Natural killer cell (primary cell): ENCODE results near the gene GDI2. TPM values are rescaled to one million over a fixed set of nuclear protein-coding genes. Genes with fewer than 3 reads are reported as not detected.

Experiments
- ATAC-seq, 3 donors: fragments of 150-1000 bp in 2 of 3; fragments of 200-7000 bp in 1 of 3; cut with Tn5 transposase; 1 replicate in 1 of 3; 2 replicates in 2 of 3; pipeline ENCODE4 v1.10.0; 2021; ENCODE audit warnings: mild to moderate bottlenecking in 2 of 3, moderate library complexity in 2 of 3
- DNase-seq, 2 donors: peaks; one replicate each; pipeline versions ENCODE4 v3.0.0 to v3.0.0-alpha.2; 2013 to 2021; ENCODE audit warnings: mixed read lengths in 1 of 2
- H3K27ac ChIP-seq: one replicate; pipeline ENCODE4 v1.5.1; 2013; ENCODE audit warnings: mild to moderate bottlenecking, low read length
- H3K27me3 ChIP-seq: one replicate; pipeline ENCODE4 v1.6.1; 2013; ENCODE audit warnings: low read length; ENCODE audit not compliant: control insufficient read depth, insufficient read depth
- H3K36me3 ChIP-seq: one replicate; pipeline ENCODE4 v1.6.1; 2013; ENCODE audit warnings: low read length; ENCODE audit not compliant: control insufficient read depth, insufficient read depth
- H3K4me1 ChIP-seq: one replicate; pipeline ENCODE4 v1.6.1; 2013; ENCODE audit warnings: low read length; ENCODE audit not compliant: control insufficient read depth, insufficient read depth
- H3K4me3 ChIP-seq: one replicate; pipeline ENCODE4 v1.5.1; 2013; ENCODE audit warnings: low read length
- H3K9me3 ChIP-seq: one replicate; pipeline ENCODE4 v1.6.1; 2013; ENCODE audit warnings: low read length; ENCODE audit not compliant: control insufficient read depth, insufficient read depth
- H3K27ac Mint-ChIP-seq, 2 donors: one replicate each; pipeline ENCODE4 v1.8.0; 2022; ENCODE audit warnings: mild to moderate bottlenecking in 2 of 2, mixed read lengths in 2 of 2, moderate library complexity in 1 of 2
- H3K27me3 Mint-ChIP-seq, 2 donors: one replicate each; pipeline ENCODE4 v1.8.0; 2022; ENCODE audit warnings: low read depth in 2 of 2, mixed read lengths in 2 of 2
- H3K36me3 Mint-ChIP-seq: one replicate; pipeline ENCODE4 v1.8.0; 2022; ENCODE audit warnings: mixed read lengths
- H3K4me1 Mint-ChIP-seq, 2 donors: one replicate each; pipeline ENCODE4 v1.8.0; 2022; ENCODE audit warnings: mixed read lengths in 2 of 2
- H3K4me3 Mint-ChIP-seq: one replicate; pipeline ENCODE4 v1.8.0; 2022; ENCODE audit warnings: mild to moderate bottlenecking, moderate library complexity, mixed read lengths
- H3K9me3 Mint-ChIP-seq, 2 donors: one replicate each; pipeline ENCODE4 v1.8.0; 2022; ENCODE audit warnings: mixed read lengths in 2 of 2
- WGBS: methylation state at CpG from one replicate; pipeline ENCODE4 v1.1.7; 2013; ENCODE audit warnings: missing lambda C conversion rate; ENCODE audit not compliant: insufficient coverage; 5-methylcytosine and 5-hydroxymethylcytosine counted together
- intact Hi-C: fragments of 100-400 bp; cut with micrococcal nuclease; formaldehyde crosslinking; loops from one replicate; pipeline ENCODE4 v1.14.2; 2022
- total RNA-seq, 4 donors: library from RNA; stranded (reverse); fragments of 120-200 nt in 1 of 4; gene quantifications; one replicate each; pipeline versions ENCODE4 v1.2.3 to v1.2.4, GENCODE V29; 2013 to 2022
- TF ChIP-seq, protein P1 (sequence below): fragments of 200-600 bp; IDR thresholded peaks from one replicate; pipeline ENCODE4 v1.8.0; 2022; ENCODE audit warnings: antibody characterized with exemption

GDI2 gene
- total RNA-seq, 3 donors from 2014 or later (not counting 1 experiment from before 2014, with no cell fraction given) = 97.9 to 104 (median 104) TPM

- no peaks in the 10 kb centered on the region for H3K27me3 ChIP-seq
- DNase-seq = no peak
- 92% methylated on average over 1 of the region's 1 CpG for WGBS
- no peak overlapping the region for H3K4me3 Mint-ChIP-seq
- H3K4me1 ChIP-seq = no peaks in the 10 kb centered on the region
- H3K36me3 ChIP-seq = peaks cover 42% of the 10 kb centered on the region
- intact Hi-C loops = no loop called here
- peaks cover 0 to 5% of the 10 kb centered on the region in 2 donors for H3K4me1 Mint-ChIP-seq
- H3K27ac ChIP-seq = no peak overlapping the region
- no peaks in the 10 kb centered on the region for H3K9me3 Mint-ChIP-seq
- H3K27me3 Mint-ChIP-seq = no peaks in the 10 kb centered on the region
- TF ChIP-seq, protein P1, sequence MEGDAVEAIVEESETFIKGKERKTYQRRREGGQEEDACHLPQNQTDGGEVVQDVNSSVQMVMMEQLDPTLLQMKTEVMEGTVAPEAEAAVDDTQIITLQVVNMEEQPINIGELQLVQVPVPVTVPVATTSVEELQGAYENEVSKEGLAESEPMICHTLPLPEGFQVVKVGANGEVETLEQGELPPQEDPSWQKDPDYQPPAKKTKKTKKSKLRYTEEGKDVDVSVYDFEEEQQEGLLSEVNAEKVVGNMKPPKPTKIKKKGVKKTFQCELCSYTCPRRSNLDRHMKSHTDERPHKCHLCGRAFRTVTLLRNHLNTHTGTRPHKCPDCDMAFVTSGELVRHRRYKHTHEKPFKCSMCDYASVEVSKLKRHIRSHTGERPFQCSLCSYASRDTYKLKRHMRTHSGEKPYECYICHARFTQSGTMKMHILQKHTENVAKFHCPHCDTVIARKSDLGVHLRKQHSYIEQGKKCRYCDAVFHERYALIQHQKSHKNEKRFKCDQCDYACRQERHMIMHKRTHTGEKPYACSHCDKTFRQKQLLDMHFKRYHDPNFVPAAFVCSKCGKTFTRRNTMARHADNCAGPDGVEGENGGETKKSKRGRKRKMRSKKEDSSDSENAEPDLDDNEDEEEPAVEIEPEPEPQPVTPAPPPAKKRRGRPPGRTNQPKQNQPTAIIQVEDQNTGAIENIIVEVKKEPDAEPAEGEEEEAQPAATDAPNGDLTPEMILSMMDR = no peak
- H3K27ac Mint-ChIP-seq = peak overlapping the region in 1 of 2 donors; percentile 45
- ATAC-seq = no peak
- H3K36me3 Mint-ChIP-seq = peaks cover 22% of the 10 kb centered on the region
- no peak overlapping the region for H3K4me3 ChIP-seq
- H3K9me3 ChIP-seq = no peaks in the 10 kb centered on the region
Observed at GRCh38 chr10:5735119-5735518, 78.1 kb downstream of the GDI2 start.

DNA sequence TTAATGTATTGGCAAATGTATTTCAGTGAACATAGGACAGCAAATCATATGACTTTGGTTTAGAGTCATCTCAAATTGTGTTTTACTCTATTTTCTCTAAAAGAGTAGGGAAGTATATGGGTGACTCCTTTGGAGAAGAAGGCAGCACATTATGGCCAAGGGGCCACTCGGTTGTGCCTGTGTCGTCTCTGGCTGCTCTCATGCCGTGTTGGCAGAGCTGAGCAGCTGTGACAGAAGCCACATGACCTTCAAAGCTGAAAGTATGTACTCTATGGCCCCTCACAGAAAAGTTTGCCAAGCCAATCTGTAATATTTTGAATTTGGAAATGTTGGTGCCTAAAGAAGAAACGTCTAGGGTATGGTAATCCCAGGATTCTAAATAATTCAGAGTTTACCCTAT lies 81.1 kb downstream of the GDI2 start:
- Histone ChIP-seq H3K27ac (no peak overlapping the region), H3K36me3 (peaks cover 50% of the 10 kb centered on the region), H3K27me3 (no peaks in the 10 kb centered on the region), H3K9me3 (no peaks in the 10 kb centered on the region), H3K4me3 (no peak overlapping the region), H3K4me1 (no peaks in the 10 kb centered on the region)
- TF ChIP-seq, protein P1 = no peak
- H3K4me1 Mint-ChIP-seq = no peaks in the 10 kb centered on the region
- H3K36me3 Mint-ChIP-seq = peaks cover 21% of the 10 kb centered on the region
- H3K27ac Mint-ChIP-seq = peak overlapping the region; percentile 17 to 21
- DNase-seq (no peak), ATAC-seq (no peak)
- no peaks in the 10 kb centered on the region for H3K27me3 Mint-ChIP-seq
- H3K4me3 Mint-ChIP-seq = no peak overlapping the region
- no peaks in the 10 kb centered on the region for H3K9me3 Mint-ChIP-seq
- 99% methylated on average over 4 of the region's 4 CpGs for WGBS
- intact Hi-C loops = no loop called here

- Mint-ChIP-seq H3K9me3 (no peaks in the 10 kb centered on the region), H3K27ac (peak overlapping the region; percentile 17 to 21), H3K27me3 (no peaks in the 10 kb centered on the region), H3K4me1 (no peaks in the 10 kb centered on the region), H3K36me3 (peaks cover 22% of the 10 kb centered on the region), H3K4me3 (no peak overlapping the region)
- no peaks in the 10 kb centered on the region for H3K9me3 ChIP-seq
- H3K27me3 ChIP-seq = no peaks in the 10 kb centered on the region
- TF ChIP-seq, protein P1 = no peak
- 92% methylated on average over 3 of the region's 3 CpGs for WGBS
- peaks cover 54% of the 10 kb centered on the region for H3K36me3 ChIP-seq
- DNase-seq = no peak
- H3K27ac ChIP-seq = no peak overlapping the region
- no peak overlapping the region for H3K4me3 ChIP-seq
- no peaks in the 10 kb centered on the region for H3K4me1 ChIP-seq
- intact Hi-C loops = no loop called here
- no peak for ATAC-seq
Observed at GRCh38 chr10:5731559-5731958, 81.7 kb downstream of the GDI2 start.

DNA sequence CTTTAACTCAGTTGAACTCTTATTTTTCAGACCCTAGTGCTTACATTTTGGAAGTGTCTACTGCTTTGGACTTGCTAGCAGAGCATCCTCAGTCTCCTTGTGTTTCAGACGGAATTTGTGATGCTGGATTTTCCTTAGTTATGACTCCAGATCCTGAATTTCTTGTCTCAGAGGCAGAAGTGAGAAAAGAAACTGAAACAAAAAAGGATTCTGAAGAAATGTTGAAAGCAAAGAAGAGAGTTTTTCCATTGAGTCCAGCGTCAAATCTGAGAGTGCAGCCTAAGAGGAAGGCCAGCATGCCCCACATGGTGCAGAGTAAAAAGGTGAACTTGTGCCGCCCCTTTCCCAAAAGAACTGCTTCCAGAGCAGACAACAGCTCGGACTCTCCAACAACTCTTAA lies 82.5 kb downstream of the GDI2 start:
- ATAC-seq (no peak), DNase-seq (no peak)
- Mint-ChIP-seq H3K9me3 (no peaks in the 10 kb centered on the region), H3K4me3 (no peak overlapping the region), H3K27me3 (no peaks in the 10 kb centered on the region), H3K27ac (no peak overlapping the region), H3K4me1 (no peaks in the 10 kb centered on the region), H3K36me3 (peaks cover 22% of the 10 kb centered on the region)
- WGBS = 93% methylated on average over 4 of the region's 4 CpGs
- H3K27me3 ChIP-seq = no peaks in the 10 kb centered on the region
- no peaks in the 10 kb centered on the region for H3K9me3 ChIP-seq
- no peak overlapping the region for H3K4me3 ChIP-seq
- H3K27ac ChIP-seq = no peak overlapping the region
- peaks cover 60% of the 10 kb centered on the region for H3K36me3 ChIP-seq
- TF ChIP-seq, protein P1 = no peak
- intact Hi-C loops = no loop called here
- H3K4me1 ChIP-seq = no peaks in the 10 kb centered on the region
